Left ventricle myocardium superior (tissue), 1 donor: ENCODE results near the gene STIMATE. TPM values are rescaled to one million over a fixed set of nuclear protein-coding genes. Genes with fewer than 3 reads are reported as not detected.

ENCODE experiments used
- ATAC-seq: fragments of 200-7000 bp; cut with Tn5 transposase; one replicate; pipeline ENCODE4 v1.9.1; 2020; ENCODE audit warnings: mild to moderate bottlenecking, moderate library complexity
- DNase-seq: peaks from one replicate; pipeline ENCODE4 v3.0.0-alpha.2; 2020
- intact Hi-C: fragments of 100-400 bp; cut with micrococcal nuclease; formaldehyde crosslinking; loops from one replicate; pipeline ENCODE4 v1.11.0; 2022
- total RNA-seq: library from RNA; stranded (reverse); fragmentation: NEBNext Ultra II Directional; extraction: Animal tissue kit (Norgen Biotek cat#: 25700); gene quantifications from one replicate; pipeline ENCODE4 v1.2.1, GENCODE V29; 2021
- donor health status: DM: no; HTN: yes; CAD: no; lungs with severe emphysema.

The STIMATE gene
- total RNA-seq, 1 donor from 2014 or later, result 9.0 TPM

DNA sequence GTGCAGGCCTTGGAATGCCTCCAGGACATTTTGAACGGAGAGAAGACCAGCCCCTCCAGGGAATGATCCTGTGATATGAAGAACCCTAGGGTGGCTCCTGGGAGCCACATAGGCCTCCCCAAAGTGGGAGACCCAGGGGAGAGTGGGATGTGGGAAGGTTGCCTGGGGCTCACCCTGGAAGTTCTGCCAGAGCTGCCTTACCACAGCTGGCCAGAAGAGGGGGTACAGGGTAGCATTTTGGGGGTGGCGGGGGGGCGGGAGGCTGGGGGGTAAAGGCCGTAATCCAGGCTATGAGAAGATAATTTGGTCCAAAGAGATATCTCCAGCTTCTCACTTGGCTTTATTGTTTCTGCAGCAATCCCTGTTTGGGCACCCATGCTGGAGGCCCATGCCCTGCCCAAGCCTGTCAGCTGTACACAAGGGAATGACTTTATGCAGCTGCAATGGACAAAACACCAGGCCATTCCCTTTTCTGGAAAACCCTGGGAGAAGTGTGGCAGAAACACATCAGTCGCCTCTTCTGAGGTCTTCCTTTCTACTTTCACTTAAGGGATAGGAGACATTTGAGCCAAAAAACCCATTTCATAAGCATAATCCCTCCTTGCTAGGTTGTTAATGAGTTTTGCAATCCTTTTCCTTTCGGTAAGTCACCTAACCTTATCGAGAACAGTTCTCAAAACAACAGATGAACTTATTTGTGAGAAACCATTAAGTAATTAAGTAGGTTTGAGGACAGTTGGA, 51.5 kb downstream of the STIMATE start:
- DNase-seq (no peak), ATAC-seq (peak; percentile 44)
- intact Hi-C loops, result no loop called here

GRCh38 chr3:52845157-52845556, 52.2 kb downstream of the STIMATE start:
- ATAC-seq (peak; percentile 74), DNase-seq (peak; percentile 67)
- intact Hi-C loops, result no loop called here

- ATAC-seq (no peak), DNase-seq (no peak)
- intact Hi-C loops, result no loop called here
Observed at GRCh38 chr3:52844290-52844975, 52.9 kb downstream of the STIMATE start.

DNA sequence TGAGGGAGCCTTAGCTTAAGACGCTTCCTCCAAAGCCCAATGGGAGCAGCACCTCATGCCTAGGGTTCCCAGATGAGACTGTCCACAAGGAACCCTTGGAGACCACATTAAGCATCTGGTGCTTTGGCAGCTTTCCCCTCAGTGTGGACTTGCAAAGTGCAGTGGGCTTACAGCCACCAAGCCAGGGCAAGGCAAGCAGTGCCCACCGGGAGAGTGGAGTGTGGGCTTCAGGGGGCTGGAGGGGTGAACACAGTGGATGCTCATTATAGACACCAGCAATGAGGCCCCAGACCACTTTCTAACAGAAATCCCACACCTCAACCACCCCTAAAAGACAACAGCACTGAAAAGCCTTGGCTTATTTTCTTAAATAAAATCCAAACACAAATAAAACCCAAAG, 53.5 kb downstream of the STIMATE start:
- no peak for ATAC-seq
- no peak for DNase-seq
- intact Hi-C loops, result no loop called here

DNA sequence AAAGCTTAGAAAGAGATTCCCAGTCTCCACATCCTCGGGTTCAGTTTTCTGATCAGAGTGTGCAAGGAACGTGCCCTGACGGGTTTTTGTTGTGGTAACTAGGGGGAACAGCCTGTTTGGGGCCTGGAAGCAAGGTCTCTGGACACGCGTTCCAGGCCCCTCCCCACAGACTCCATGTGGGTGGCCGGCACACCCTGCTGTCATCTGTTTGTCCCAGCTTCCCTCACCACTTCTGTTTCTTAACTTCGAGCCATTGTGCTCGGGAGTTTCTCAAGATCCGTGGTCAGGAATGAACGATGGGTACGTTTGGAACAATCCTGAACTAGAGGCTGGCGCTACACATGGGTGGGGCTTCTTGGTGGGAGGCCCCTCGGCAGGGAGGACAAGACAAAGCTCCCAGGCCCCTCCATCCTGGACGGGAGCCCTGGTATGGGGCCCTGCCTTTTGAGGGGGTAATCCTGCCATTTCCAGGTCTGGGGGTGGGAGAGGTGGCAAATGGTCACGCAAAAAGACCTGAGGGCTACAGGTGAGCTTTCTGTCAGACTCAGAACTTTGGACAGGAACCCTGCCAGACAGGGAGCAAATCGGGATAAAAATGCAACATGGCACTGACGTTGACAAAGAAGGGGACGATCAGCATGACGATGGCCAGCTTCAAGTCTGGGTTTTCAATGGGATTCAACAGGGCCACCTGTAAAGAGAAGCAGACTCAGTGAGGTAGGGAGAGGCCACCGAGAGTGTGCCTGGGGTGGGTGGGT, 54.1 kb downstream of the STIMATE start:
- no peak for DNase-seq

GRCh38 chr3:52842424-52842823, 54.9 kb downstream of the STIMATE start:
- ATAC-seq (peak; percentile 66), DNase-seq (peak; percentile 53)
- intact Hi-C loops, result no loop called here

More for the DNA sequence above, 54.1 kb downstream of the STIMATE start:
- ATAC-seq, result no peak
- intact Hi-C loops, result no loop called here

GRCh38 chr3:52841981-52842340, 55.4 kb downstream of the STIMATE start:
- ATAC-seq (no peak), DNase-seq (no peak)
- intact Hi-C loops, result no loop called here

- ATAC-seq (peak; percentile 31), DNase-seq (no peak)
- intact Hi-C loops, result no loop called here
Observed at GRCh38 chr3:52841211-52841980, 56.0 kb downstream of the STIMATE start.

GRCh38 chr3:52839892-52840545, 57.3 kb downstream of the STIMATE start:
- DNase-seq, result peak; percentile 20
- intact Hi-C loops, result no loop called here
- no peak for ATAC-seq

GRCh38 chr3:52839268-52839575, 58.1 kb downstream of the STIMATE start:
- no peak for ATAC-seq
- peak; percentile 11 for DNase-seq
- intact Hi-C loops, result no loop called here

GRCh38 chr3:52838561-52839267, 58.6 kb downstream of the STIMATE start:
- peak; percentile 10 for DNase-seq
- intact Hi-C loops, result no loop called here

GRCh38 chr3:52836986-52837385, 60.4 kb downstream of the STIMATE start:
- DNase-seq (peak; percentile 35), ATAC-seq (peak; percentile 34)
- intact Hi-C loops, result no loop called here

More at GRCh38 chr3:52838561-52839267, 58.6 kb downstream of the STIMATE start:
- no peak for ATAC-seq

DNA sequence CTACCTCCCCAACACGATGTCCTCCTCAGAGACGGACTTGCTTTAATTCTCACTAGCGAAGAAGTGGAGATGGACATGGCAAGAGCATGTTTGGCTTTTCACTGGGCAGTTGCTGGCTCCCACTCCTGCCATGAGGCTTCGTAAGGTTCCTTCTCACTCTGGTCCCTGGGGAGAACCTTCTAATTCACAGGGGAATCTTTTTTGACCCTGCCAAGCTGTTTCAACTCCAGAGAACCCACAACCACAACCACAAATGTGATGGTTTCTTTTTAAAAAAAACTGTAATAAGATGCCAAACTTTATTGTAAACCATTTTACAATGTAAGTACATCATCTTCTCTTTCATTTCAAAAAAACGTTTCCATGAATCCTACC, 60.9 kb downstream of the STIMATE start:
- intact Hi-C loops, result no loop called here
- ATAC-seq, result no peak
- no peak for DNase-seq

DNA sequence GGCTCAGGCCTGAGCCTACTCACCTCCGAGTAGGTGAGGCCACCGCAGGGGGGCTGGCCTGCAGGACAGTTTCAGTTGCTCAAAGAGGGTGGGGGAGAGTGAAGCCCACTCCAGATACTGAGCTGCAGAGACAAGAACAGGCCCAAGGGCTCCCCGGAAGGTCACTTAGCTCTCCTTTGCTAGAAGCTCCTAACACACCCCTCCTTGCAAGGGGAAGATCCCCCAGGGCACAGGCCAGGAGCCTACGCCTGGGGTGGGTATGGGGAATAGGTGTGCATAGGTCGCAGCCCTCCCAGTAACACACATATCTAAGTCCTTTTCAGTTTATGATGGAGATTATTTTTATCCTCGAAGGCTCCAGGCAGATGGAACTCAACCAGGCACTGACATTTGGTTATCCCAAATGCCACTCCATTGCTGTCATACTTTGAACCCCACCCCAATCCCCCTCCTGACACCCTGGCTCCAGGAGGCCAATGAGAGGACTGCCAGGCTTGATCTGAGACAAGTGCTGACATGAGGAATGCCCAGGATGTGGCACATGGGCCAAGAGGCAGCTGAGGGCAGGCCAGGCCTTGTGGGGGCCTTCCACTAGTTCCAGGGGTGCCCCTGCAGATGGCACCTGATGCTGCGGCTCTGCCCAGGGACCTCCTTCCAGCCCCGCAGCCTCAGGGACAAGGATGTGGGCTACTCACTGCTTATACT, 61.4 kb downstream of the STIMATE start:
- ATAC-seq (peak; percentile 78), DNase-seq (peak; percentile 52)
- intact Hi-C loops, result no loop called here

DNA sequence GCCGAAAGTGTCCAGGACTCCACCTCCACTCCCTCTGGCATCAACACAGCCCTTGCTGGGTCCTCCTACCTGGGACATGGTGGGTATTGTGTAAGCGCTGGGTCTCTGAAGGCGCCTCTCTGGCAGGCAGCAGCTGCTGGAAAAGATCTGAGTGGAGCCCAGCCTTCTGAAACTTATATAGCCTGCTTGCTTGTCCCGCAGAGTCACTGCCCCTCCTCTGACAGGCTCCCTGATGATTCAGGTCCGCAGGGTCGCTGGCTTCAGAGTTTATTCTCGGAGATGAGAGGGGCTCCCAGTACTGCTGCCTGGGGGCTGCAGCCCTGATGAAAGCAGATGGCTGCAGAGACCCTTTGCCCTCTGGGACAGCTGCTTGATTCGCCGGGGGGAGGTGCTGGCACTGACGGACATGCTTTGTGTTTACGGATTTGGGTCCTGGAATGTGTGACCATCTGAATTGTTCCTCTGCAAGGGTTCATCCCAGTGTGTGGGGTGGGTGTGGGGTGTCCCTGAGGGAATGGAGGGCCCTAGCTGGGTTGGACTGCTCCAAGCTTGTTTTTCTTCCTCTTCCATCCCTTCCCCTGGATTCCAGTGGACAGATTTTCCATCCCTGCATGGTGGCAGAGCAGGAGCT, 62.4 kb downstream of the STIMATE start, which contains the start of gene MUSTN1:
TSS of gene MUSTN1 (minus strand) at position 149 of the 631 bp plus-strand sequence. CDS start at position 78, 71 bp downstream.
- intact Hi-C loops, result no loop called here
- DNase-seq, result peak; percentile 45
- ATAC-seq, result peak; percentile 58

- peak; percentile 20 for DNase-seq
- intact Hi-C loops, result no loop called here
- ATAC-seq, result no peak
Observed at GRCh38 chr3:52833202-52833601, 64.1 kb downstream of the STIMATE start.
